IMR-90 (cell line): Measurements from ENCODE around the gene OR1F1. TPM values are rescaled to one million over a fixed set of nuclear protein-coding genes. Genes with fewer than 3 reads are reported as not detected.

Source experiments
- ATAC-seq: fragments of 200-7000 bp; cut with Tn5 transposase; 2 replicates; pipeline ENCODE4 v1.9.1; 2020; ENCODE audit warnings: low read depth, mild to moderate bottlenecking, moderate library complexity
- BruUV-seq: library from RNA; stranded (reverse); fragments of 400-500 nt; replicated peaks from 2 replicates; lab custom pipeline; 2021; lab: Mats Ljungman, UMichigan
- CTCF ChIA-PET: fragments of 300-600 bp; formaldehyde crosslinking; extraction: SDS; loops from one replicate; lab custom pipeline; 2021; ENCODE audit warnings: antibody characterized with exemption; lab: Yijun Ruan, JAX
- POLR2A ChIA-PET: fragments of 300-600 bp; sonication (Branson Sonifier 250); formaldehyde crosslinking; loops from one replicate; lab custom pipeline; 2022; ENCODE audit warnings: antibody characterized with exemption; ENCODE audit not compliant: unreplicated experiment; lab: Charles Lee
- DNase-seq: peaks from one replicate; pipeline ENCODE4 v3.0.0; 2013
- H2AFZ ChIP-seq: replicated peaks from 2 replicates; pipeline ENCODE3; 2013; ENCODE audit warnings: low read length, mild to moderate bottlenecking; ENCODE audit not compliant: poor library complexity
- H2AK5ac ChIP-seq: 2 replicates; pipeline ENCODE4 v1.6.1; 2013; ENCODE audit warnings: low read depth, low read length, inconsistent platforms
- H2AK9ac ChIP-seq: replicated peaks from 2 replicates; pipeline ENCODE3; 2013; ENCODE audit warnings: mild to moderate bottlenecking, low read depth, low read length, moderate library complexity; ENCODE audit not compliant: poor library complexity
- H2BK120ac ChIP-seq: 2 replicates; pipeline ENCODE4 v1.6.1; 2013; ENCODE audit warnings: low read depth, low read length, inconsistent platforms
- H2BK15ac ChIP-seq: 3 replicates; pipeline ENCODE4 v1.6.1; 2013; ENCODE audit warnings: low read depth, low read length, inconsistent platforms
- H2BK20ac ChIP-seq: 2 replicates; pipeline ENCODE4 v1.6.1; 2013; ENCODE audit warnings: low read depth, mild to moderate bottlenecking, inconsistent platforms, low read length, moderate library complexity
- H2BK5ac ChIP-seq: 2 replicates; pipeline ENCODE4 v1.6.1; 2013; ENCODE audit warnings: mild to moderate bottlenecking, low read depth, low read length, inconsistent platforms; ENCODE audit not compliant: poor library complexity, severe bottlenecking
- H3K14ac ChIP-seq: replicated peaks from 2 replicates; pipeline ENCODE4 v1.6.1; 2013; ENCODE audit warnings: low read depth, low read length, inconsistent platforms
- H3K18ac ChIP-seq: 2 replicates; pipeline ENCODE4 v1.6.1; 2013; ENCODE audit warnings: low read depth, low read length, control low read depth
- H3K23ac ChIP-seq: 2 replicates; pipeline ENCODE4 v1.6.1; 2013; ENCODE audit warnings: low read depth, low read length, inconsistent platforms
- H3K27ac ChIP-seq: 2 replicates; pipeline ENCODE4 v1.5.1; 2013; ENCODE audit warnings: mild to moderate bottlenecking, control low read depth, low read length; ENCODE audit not compliant: insufficient read depth
- H3K27me3 ChIP-seq: 2 replicates; pipeline ENCODE4 v1.6.1; 2013; ENCODE audit warnings: low read length; ENCODE audit not compliant: control insufficient read depth, insufficient read depth
- H3K36me3 ChIP-seq: 2 replicates; pipeline ENCODE4 v1.6.1; 2013; ENCODE audit warnings: low read length, mixed read lengths; ENCODE audit not compliant: control insufficient read depth, insufficient read depth
- H3K4ac ChIP-seq: 2 replicates; pipeline ENCODE4 v1.6.1; 2013; ENCODE audit warnings: low read depth, low read length, inconsistent platforms
- H3K4me1 ChIP-seq: 2 replicates; pipeline ENCODE4 v1.6.1; 2013; ENCODE audit warnings: low read length, mixed read lengths; ENCODE audit not compliant: control insufficient read depth, insufficient read depth
- H3K4me2 ChIP-seq: 2 replicates; pipeline ENCODE4 v1.6.1; 2013; ENCODE audit warnings: low read depth, mild to moderate bottlenecking, control low read depth, low read length, moderate library complexity
- H3K4me3 ChIP-seq: 2 replicates; pipeline ENCODE4 v1.5.1; 2013; ENCODE audit warnings: low read depth, mild to moderate bottlenecking, control low read depth, low read length, moderate library complexity; ENCODE audit not compliant: insufficient read depth
- H3K56ac ChIP-seq: 2 replicates; pipeline ENCODE4 v1.6.1; 2013; ENCODE audit warnings: low read length, inconsistent platforms; ENCODE audit not compliant: insufficient read depth; ENCODE audit errors: extremely low read depth
- H3K79me1 ChIP-seq, 2 experiments: 2 replicates each; pipeline ENCODE4 v1.6.1; 2013; ENCODE audit warnings: low read length in 2 of 2, inconsistent platforms in 1 of 2, low read depth in 1 of 2
- H3K9ac ChIP-seq: 2 replicates; pipeline ENCODE4 v1.6.1; 2013; ENCODE audit warnings: low read depth, low read length, control low read depth
- H3K9me1 ChIP-seq: 2 replicates; pipeline ENCODE4 v1.6.1; 2013; ENCODE audit warnings: low read length, inconsistent platforms; ENCODE audit not compliant: insufficient read depth
- H3K9me3 ChIP-seq: 2 replicates; pipeline ENCODE4 v1.6.1; 2013; ENCODE audit warnings: low read length; ENCODE audit not compliant: control insufficient read depth, insufficient read depth
- H4K20me1 ChIP-seq: 2 replicates; pipeline ENCODE4 v1.6.1; 2013; ENCODE audit warnings: low read length, inconsistent platforms; ENCODE audit not compliant: insufficient read depth
- H4K5ac ChIP-seq: 2 replicates; pipeline ENCODE4 v1.6.1; 2013; ENCODE audit warnings: mild to moderate bottlenecking, low read depth, low read length, control low read depth
- H4K8ac ChIP-seq, 2 experiments: 2 replicates each; pipeline ENCODE4 v1.6.1; 2013; ENCODE audit warnings: low read depth in 2 of 2, low read length in 2 of 2, control low read depth in 1 of 2, inconsistent platforms in 1 of 2
- H4K91ac ChIP-seq: 2 replicates; pipeline ENCODE4 v1.6.1; 2013; ENCODE audit warnings: low read depth, low read length, inconsistent platforms; ENCODE audit not compliant: insufficient read depth
- BHLHE40 ChIP-seq: fragments of 150-350 bp; IDR thresholded peaks from 2 replicates; pipeline ENCODE4 v1.6.1; 2016; ENCODE audit warnings: mild to moderate bottlenecking, low read depth, low read length
- CEBPB ChIP-seq: IDR thresholded peaks from 2 replicates; pipeline ENCODE4 v1.6.1; 2012; ENCODE audit warnings: low read depth, low read length, improper control_type of control experiment
- CHD1 ChIP-seq: IDR thresholded peaks from 2 replicates; pipeline ENCODE4 v1.6.1; 2012; ENCODE audit warnings: low read depth, low read length, improper control_type of control experiment
- CTCF ChIP-seq: conservative IDR thresholded peaks from 2 replicates; pipeline ENCODE4 v1.5.1; 2012; ENCODE audit warnings: mild to moderate bottlenecking, low read depth, low read length, improper control_type of control experiment
- ELK1 ChIP-seq: fragments of 150-350 bp; IDR thresholded peaks from 2 replicates; pipeline ENCODE4 v1.6.1; 2016; ENCODE audit warnings: low read depth, mild to moderate bottlenecking, low read length, moderate library complexity, borderline replicate concordance
- FOS ChIP-seq: fragments of 150-350 bp; IDR thresholded peaks from 2 replicates; pipeline ENCODE4 v1.6.1; 2016; ENCODE audit warnings: low read depth, low read length
- MAFK ChIP-seq: IDR thresholded peaks from 2 replicates; pipeline ENCODE4 v1.6.1; 2012; ENCODE audit warnings: low read depth, low read length, improper control_type of control experiment
- MAZ ChIP-seq: IDR thresholded peaks from 2 replicates; pipeline ENCODE4 v1.6.1; 2012; ENCODE audit warnings: low read depth, mild to moderate bottlenecking, low read length, improper control_type of control experiment, moderate library complexity, borderline replicate concordance
- MXI1 ChIP-seq: IDR thresholded peaks from 2 replicates; pipeline ENCODE4 v1.6.1; 2012; ENCODE audit warnings: low read depth, mild to moderate bottlenecking, low read length, moderate library complexity, borderline replicate concordance
- POLR2A ChIP-seq: IDR thresholded peaks from 2 replicates; pipeline ENCODE4 v1.6.1; 2012; ENCODE audit warnings: mild to moderate bottlenecking, low read depth, low read length
- RAD21 ChIP-seq: IDR thresholded peaks from 2 replicates; pipeline ENCODE4 v1.6.1; 2012; ENCODE audit warnings: low read length, improper control_type of control experiment
- RCOR1 ChIP-seq: IDR thresholded peaks from 2 replicates; pipeline ENCODE4 v1.6.1; 2012; ENCODE audit warnings: mild to moderate bottlenecking, low read length, improper control_type of control experiment; ENCODE audit not compliant: insufficient replicate concordance
- RFX5 ChIP-seq: IDR thresholded peaks from 2 replicates; pipeline ENCODE4 v1.8.0; 2012; ENCODE audit warnings: low read depth, mild to moderate bottlenecking, low read length, moderate library complexity
- SMC3 ChIP-seq: fragments of 150-350 bp; IDR thresholded peaks from 2 replicates; pipeline ENCODE4 v1.6.1; 2016; ENCODE audit warnings: low read depth, mild to moderate bottlenecking, antibody characterized with exemption, low read length, moderate library complexity
- USF2 ChIP-seq: fragments of 150-350 bp; IDR thresholded peaks from 2 replicates; pipeline ENCODE4 v1.6.1; 2017; ENCODE audit warnings: mild to moderate bottlenecking, antibody characterized with exemption, low read length, low read depth
- WGBS, 2 experiments: methylation state at CpG; one replicate each; pipeline versions ENCODE4 v1.1.5 to v1.1.7; 2013; ENCODE audit warnings: missing lambda C conversion rate in 2 of 2; ENCODE audit not compliant: insufficient read length in 1 of 2; ENCODE audit errors: extremely low coverage in 2 of 2; 5-methylcytosine and 5-hydroxymethylcytosine counted together
- dilution Hi-C: fragments of 300-500 bp; cut with HindIII; formaldehyde crosslinking; loops from one replicate; pipeline ENCODE4 v1.14.3; 2018; ENCODE audit warnings: low sequenced_read_pairs; ENCODE audit not compliant: unreplicated experiment
- in situ Hi-C: fragments of 300-500 bp; cut with MboI; formaldehyde crosslinking; loops from 3 replicates; pipeline ENCODE4 v1.14.3; 2019; ENCODE audit warnings: low sequenced_read_pairs, inconsistent platforms, mixed read lengths
- intact Hi-C: fragments of 100-400 bp; cut with micrococcal nuclease; formaldehyde crosslinking; loops from 2 replicates; pipeline ENCODE4 v1.10.0; 2022
- polyA plus RNA-seq, 3 experiments: library from polyadenylated mRNA; depleted of rRNA; stranded (reverse); fragments of >200 nt; gene quantifications; 2 replicates each; pipeline ENCODE4 v1.2.3, GENCODE V29; 2012; ENCODE audit warnings: low replicate concordance in 1 of 3
- total RNA-seq: library from RNA; depleted of rRNA; stranded (reverse); fragments of >200 nt; gene quantifications from 2 replicates; pipeline ENCODE4 v1.2.3, GENCODE V29; 2012

OR1F1 gene
- total and polyA plus RNA-seq, 2 of the 4 experiments (the other 2 are of a cell fraction): 0.12 TPM; not detected in 1

- DNase-seq: no peak
- H3K4me2 ChIP-seq: no peak overlapping the region
- no peak overlapping the region for H2AK5ac ChIP-seq
- intact Hi-C loops (no loop called here), in situ Hi-C loops (no loop called here), dilution Hi-C loops (no loop called here)
- peaks cover 0 to 13% of the 10 kb centered on the region in 2 experiments; a peak in 2 of 4 replicates for H3K79me1 ChIP-seq
- H3K36me3 ChIP-seq: peaks cover 12% of the 10 kb centered on the region
- no peak overlapping the region for H4K8ac ChIP-seq
- no peak for ATAC-seq
- H3K9ac ChIP-seq: no peak overlapping the region
- H2BK5ac ChIP-seq: no peak overlapping the region
- ChIA-PET CTCF (no interaction called here), POLR2A (interaction anchor here (0.5 kb wide), 1 partner anchor 8 kb away, joined by 3 read pairs; no protein-coding TSS in a partner anchor)
- no peak overlapping the region for H3K4ac ChIP-seq
- no peak overlapping the region for H2AK9ac ChIP-seq
- H3K56ac ChIP-seq: no peak overlapping the region
- H3K9me3 ChIP-seq: no peaks in the 10 kb centered on the region
- 73% methylated on average over 7 of the region's 10 CpGs; no CpG with 5 or more reads in 1 of the 2 experiments for WGBS, 2 experiments
- BruUV-seq: no TSS peak
- H4K91ac ChIP-seq: no peak overlapping the region
- no peaks in the 10 kb centered on the region for H3K27me3 ChIP-seq
- H3K4me1 ChIP-seq: peaks cover 3% of the 10 kb centered on the region; the same call in 1 of the 2 replicates
- no peak overlapping the region for H3K23ac ChIP-seq
- H4K20me1 ChIP-seq: no peaks in the 10 kb centered on the region
- no peak overlapping the region for H2BK15ac ChIP-seq
- no peak overlapping the region for H3K4me3 ChIP-seq
- no peak overlapping the region for H4K5ac ChIP-seq
- H2BK120ac ChIP-seq: no peak overlapping the region
- H2BK20ac ChIP-seq: no peak overlapping the region
- TF ChIP-seq CEBPB (no peak), BHLHE40 (no peak), RFX5 (no peak), MXI1 (no peak), ELK1 (no peak), USF2 (no peak), MAZ (no peak), POLR2A (no peak), RAD21 (no peak), CHD1 (no peak), CTCF (no peak), SMC3 (no peak), FOS (no peak), MAFK (no peak), RCOR1 (no peak)
- no peak overlapping the region for H3K27ac ChIP-seq
- no peak overlapping the region for H3K14ac ChIP-seq
- H2AFZ ChIP-seq: no peak overlapping the region
- H3K18ac ChIP-seq: no peak overlapping the region
- 0 out of 2 replicates have a peak, but pooled peaks cover 10% of the 10 kb centered on the region for H3K9me1 ChIP-seq
These were observed 42.9 kb upstream of the OR1F1 start for GRCh38 chr16:3145151-3145550.
